NB4 (cell line): ENCODE data around the gene SNRNP25.

Experiments
- POLR2A ChIP-seq: IDR thresholded peaks from 2 replicates; pipeline ENCODE4 v1.6.1; 2011; ENCODE audit warnings: mild to moderate bottlenecking; ENCODE audit not compliant: insufficient read length; ENCODE audit errors: extremely low read depth
- TF ChIP-seq, protein P1 (sequence below): IDR thresholded peaks from one replicate; pipeline ENCODE4 v1.5.1; 2012; ENCODE audit warnings: low read depth, low read length

DNA sequence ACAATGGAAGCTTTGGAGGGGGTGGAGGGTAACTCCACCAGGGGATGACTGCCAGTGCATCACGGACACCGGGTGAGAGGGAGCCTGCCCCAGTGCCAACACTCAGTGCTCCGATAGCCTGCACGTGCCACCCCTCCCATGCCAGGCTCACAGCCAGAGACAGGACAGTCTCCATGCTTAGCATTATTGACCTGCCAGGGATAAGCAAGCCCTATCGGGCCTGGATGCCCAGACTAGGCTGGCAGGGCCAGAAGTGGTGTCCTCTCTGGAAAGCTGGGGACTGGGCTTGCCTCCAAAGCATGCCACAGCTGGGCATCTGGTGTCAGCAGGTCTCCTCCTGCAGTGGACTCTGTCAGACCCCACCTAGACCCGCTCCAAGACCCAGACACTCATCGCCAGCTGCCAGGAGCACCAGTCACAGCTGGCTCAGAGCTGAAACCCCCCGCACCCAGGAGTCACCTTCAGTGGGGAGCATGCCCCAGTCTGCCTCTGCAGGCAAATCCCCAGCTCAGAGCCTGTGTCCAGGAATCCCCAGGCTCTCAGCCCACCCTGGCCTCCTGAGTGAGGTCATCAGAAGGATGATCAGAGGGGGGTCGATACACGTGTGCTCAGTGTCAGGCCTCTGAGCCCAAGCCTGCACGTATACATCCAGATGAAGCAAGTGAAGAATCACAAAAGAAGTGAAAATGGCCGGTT lies 20.6 kb downstream of the SNRNP25 start:
- TF ChIP-seq, protein P1, sequence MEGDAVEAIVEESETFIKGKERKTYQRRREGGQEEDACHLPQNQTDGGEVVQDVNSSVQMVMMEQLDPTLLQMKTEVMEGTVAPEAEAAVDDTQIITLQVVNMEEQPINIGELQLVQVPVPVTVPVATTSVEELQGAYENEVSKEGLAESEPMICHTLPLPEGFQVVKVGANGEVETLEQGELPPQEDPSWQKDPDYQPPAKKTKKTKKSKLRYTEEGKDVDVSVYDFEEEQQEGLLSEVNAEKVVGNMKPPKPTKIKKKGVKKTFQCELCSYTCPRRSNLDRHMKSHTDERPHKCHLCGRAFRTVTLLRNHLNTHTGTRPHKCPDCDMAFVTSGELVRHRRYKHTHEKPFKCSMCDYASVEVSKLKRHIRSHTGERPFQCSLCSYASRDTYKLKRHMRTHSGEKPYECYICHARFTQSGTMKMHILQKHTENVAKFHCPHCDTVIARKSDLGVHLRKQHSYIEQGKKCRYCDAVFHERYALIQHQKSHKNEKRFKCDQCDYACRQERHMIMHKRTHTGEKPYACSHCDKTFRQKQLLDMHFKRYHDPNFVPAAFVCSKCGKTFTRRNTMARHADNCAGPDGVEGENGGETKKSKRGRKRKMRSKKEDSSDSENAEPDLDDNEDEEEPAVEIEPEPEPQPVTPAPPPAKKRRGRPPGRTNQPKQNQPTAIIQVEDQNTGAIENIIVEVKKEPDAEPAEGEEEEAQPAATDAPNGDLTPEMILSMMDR = no peak
- TF ChIP-seq POLR2A = no peak
